ENCODE data around the gene SEM1.
"Not testable (repeated sequence)": the region's sequence is repeated elsewhere in the genome, so short reads cannot be mapped to it uniquely, and the experiment has no call there.

SEM1 gene

DNA sequence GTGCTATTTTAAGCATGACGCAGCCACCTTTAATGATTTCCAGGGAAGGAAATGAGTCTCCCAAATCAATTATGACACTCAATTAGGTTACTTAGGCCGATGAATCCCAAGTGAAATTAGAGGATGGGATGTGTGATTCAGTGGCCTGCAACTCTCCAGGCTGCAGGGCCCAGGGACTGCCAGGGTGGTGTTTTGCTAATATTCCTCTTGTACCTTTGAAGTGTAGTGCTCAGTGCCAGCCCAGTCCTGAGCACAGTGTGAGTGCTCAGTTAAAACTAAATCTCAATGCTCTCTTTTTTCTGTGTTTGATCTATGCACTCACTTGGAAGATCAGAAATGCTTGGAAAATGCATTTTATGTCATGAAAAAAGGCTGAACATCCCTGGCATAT lies 51.6 kb downstream of the SEM1 start:
- DNase-seq = no peak

DNA sequence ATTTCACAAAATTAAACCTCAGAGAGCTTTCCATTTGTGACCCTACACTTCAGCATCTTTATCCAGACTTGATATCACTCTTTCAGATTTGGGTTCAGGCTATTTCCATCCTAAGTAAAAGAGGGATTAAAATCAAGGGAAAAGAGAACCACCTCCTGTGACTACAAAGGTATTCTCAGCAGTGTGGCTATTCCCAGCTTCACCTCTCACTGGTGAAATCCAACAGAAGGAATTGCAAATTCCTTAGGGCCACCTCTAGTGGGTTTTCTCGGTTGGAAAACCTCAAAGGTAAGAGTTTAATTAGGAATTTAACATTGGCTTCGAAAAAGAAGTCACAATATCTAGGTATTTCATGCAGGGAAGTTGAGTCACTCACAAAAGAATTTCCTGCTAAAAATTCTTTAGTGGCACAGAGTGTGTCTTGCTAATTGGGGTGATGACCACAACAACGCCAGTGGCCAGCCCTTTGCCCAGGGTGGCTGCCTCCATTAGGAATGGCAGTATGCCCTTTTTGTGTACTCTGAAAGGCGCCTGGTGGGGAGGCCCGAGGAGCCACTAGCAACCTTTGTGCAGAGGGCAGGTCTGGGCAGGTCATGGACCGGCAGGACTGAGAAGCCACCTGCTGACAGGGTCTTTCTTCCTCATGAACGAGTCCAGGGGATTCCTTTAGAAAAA lies 52.2 kb downstream of the SEM1 start:
- no peak for DNase-seq

- no peak for DNase-seq
Observed at GRCh38 chr7:96655956-96656355, 53.7 kb downstream of the SEM1 start.

DNA sequence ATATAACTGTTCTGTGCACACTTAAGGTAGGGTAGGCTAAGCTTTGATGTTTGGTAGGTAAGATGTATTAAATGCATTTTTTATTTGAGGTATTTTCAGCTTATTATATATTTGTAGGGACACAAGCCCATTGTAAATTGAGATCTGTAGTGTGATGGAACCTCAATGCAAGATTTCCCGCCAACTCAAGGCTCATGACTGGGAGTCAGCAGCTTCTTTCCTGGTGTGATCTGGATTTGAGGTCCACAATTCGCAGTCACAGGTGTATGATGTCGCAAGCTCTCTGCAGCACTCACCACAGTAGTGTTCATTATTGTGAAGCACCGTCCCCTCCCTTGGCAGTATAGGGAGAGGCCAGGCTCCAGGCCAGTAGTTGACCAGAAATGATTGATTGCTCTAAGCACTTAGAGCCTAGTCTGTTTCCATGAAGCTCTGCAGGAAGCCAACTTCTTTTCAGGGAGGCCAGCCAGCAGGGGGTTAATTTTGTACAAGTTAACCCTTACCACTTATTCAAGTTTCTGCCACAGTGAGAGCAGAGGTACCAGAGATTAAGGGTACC lies 54.9 kb downstream of the SEM1 start:
- DNase-seq = no peak

DNA sequence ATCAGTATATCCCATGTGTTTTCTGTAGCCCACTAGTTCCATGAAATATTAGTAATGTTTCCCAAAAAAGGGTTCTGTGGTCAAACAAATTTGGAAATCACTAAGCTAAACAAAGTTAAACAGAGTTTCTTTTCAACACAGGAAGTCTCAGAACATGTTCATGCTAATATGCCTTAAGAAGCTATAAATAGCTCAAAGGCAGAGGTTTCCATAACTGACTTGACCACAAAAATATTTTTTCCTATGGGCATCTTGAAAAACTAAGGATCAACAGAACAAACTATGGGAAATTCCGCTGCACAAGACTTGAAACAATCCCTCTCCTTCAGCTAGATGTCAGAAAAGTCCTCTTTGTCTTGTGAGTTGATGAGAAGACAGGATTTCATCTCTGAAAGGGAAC lies 59.7 kb downstream of the SEM1 start:
- no peak for DNase-seq

DNA sequence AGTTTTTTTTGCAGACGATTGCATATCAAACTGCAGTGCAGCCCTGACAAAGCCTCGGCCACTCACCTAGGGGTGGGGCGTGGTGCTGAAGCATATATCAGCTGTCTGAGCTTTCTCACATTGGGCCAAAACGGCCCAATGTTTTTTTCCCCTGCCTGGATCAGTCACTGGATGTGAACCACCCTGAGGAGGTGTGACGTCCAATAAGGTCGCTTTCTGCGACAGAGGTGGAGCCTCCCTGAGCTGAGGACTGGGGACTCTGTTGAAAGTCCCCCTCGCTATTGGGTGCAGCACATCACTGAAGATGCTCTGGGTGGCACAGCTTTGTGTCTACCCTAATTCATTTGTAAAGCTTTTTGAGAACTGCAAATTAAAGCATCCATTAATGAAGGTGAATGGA lies 60.9 kb downstream of the SEM1 start:
- DNase-seq = no peak

- no peak for DNase-seq
Observed at GRCh38 chr7:96647733-96648132, 61.9 kb downstream of the SEM1 start.

GRCh38 chr7:96645084-96645483 lies 64.6 kb downstream of the SEM1 start:
- DNase-seq = no peak

DNA sequence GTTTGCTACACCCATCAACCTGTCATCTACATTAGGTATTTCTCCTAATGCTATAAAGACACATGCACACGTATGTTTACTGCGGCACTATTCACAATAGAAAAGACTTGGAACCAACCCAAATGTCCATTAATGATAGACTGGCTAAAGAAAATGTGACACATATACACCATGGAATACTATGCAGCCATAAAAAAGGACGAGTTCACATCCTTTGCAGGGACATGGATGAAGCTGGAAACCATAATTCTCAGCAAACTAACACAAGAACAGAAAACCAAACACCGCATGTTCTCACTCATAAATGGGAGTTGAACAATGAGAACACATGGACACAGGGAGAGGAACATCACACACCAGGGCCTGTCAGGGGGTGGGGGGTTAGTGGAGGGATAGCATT lies 66.2 kb downstream of the SEM1 start:
- not testable (repeated sequence) for DNase-seq

GRCh38 chr7:96640054-96640453 lies 69.6 kb downstream of the SEM1 start:
- DNase-seq = no peak

Data from T-helper 1 cell (primary cell).